Caco-2 (cell line): ENCODE measurements around the gene PTPRO. TPM values are rescaled to one million over a fixed set of nuclear protein-coding genes. Genes with fewer than 3 reads are reported as not detected.

ENCODE experiments used
- BruUV-seq: library from RNA; stranded (reverse); fragments of 400-500 nt; replicated peaks from 2 replicates; lab custom pipeline; 2021; lab: Mats Ljungman, UMichigan
- CTCF ChIA-PET: fragments of 300-600 bp; sonication (Branson Sonifier 250); formaldehyde crosslinking; loops from one replicate; lab custom pipeline; 2022; ENCODE audit warnings: antibody characterized with exemption; lab: Charles Lee
- POLR2A ChIA-PET: fragments of 300-600 bp; sonication (Branson Sonifier 250); formaldehyde crosslinking; loops from one replicate; lab custom pipeline; 2022; ENCODE audit warnings: antibody characterized with exemption; lab: Charles Lee
- DNase-seq, 2 experiments: peaks; one replicate each; pipeline versions ENCODE4 v3.0.0 to v3.0.0-alpha.2; 2020 to 2022
- H3K27me3 ChIP-seq: replicated peaks from 2 replicates; pipeline ENCODE4 v1.6.0; 2011; ENCODE audit warnings: low read length; ENCODE audit not compliant: control insufficient read depth, insufficient read depth
- H3K36me3 ChIP-seq: 2 replicates; pipeline ENCODE4 v1.5.1; 2011; ENCODE audit warnings: low read length; ENCODE audit not compliant: control insufficient read depth, insufficient read depth
- H3K4me1 ChIP-seq: fragments of 250-450 bp; sonication (Bioruptor Pico); 2 replicates; pipeline ENCODE4 v1.5.1; 2020; ENCODE audit warnings: mild to moderate bottlenecking
- H3K4me3 ChIP-seq: 2 replicates; pipeline ENCODE4 v1.5.1; 2011; ENCODE audit warnings: low read depth, mild to moderate bottlenecking, control low read depth, low read length
- H3K9me3 ChIP-seq: fragments of 250-450 bp; sonication (Bioruptor Pico); 2 replicates; pipeline ENCODE4 v1.5.1; 2020; ENCODE audit warnings: mild to moderate bottlenecking, moderate library complexity
- H3K27ac Mint-ChIP-seq: one replicate; pipeline ENCODE4 v1.8.0; 2022; ENCODE audit warnings: mixed read lengths; ENCODE audit not compliant: unreplicated experiment
- H3K27me3 Mint-ChIP-seq: one replicate; pipeline ENCODE4 v1.8.0; 2022; ENCODE audit warnings: mixed read lengths; ENCODE audit not compliant: insufficient read depth, unreplicated experiment
- H3K36me3 Mint-ChIP-seq: one replicate; pipeline ENCODE4 v1.8.0; 2022; ENCODE audit warnings: mild to moderate bottlenecking, mixed read lengths; ENCODE audit not compliant: insufficient read depth, unreplicated experiment
- H3K4me1 Mint-ChIP-seq: one replicate; pipeline ENCODE4 v1.8.0; 2022; ENCODE audit warnings: low read depth, mixed read lengths; ENCODE audit not compliant: unreplicated experiment
- H3K4me3 Mint-ChIP-seq: one replicate; pipeline ENCODE4 v1.8.0; 2022; ENCODE audit warnings: mild to moderate bottlenecking, moderate library complexity, mixed read lengths; ENCODE audit not compliant: unreplicated experiment
- H3K9me3 Mint-ChIP-seq: one replicate; pipeline ENCODE4 v1.8.0; 2022; ENCODE audit warnings: mixed read lengths; ENCODE audit not compliant: unreplicated experiment
- intact Hi-C: fragments of 100-400 bp; cut with micrococcal nuclease; formaldehyde crosslinking; loops from one replicate; pipeline ENCODE4 v1.10.0; 2022; ENCODE audit not compliant: unreplicated experiment
- total RNA-seq: library from RNA; stranded (reverse); gene quantifications from 2 replicates; pipeline ENCODE4 v1.2.3, GENCODE V29; 2022
- TF ChIP-seq, protein P1 (sequence below), 2 experiments: fragments of 200-600 bp in 1 of 2; IDR thresholded peaks; 1 replicate in 1 of 2; 2 replicates in 1 of 2; pipeline versions ENCODE4 v1.5.1 to v1.8.0; 2011 to 2022; ENCODE audit warnings: antibody characterized with exemption in 1 of 2, control low read depth in 1 of 2, inconsistent platforms in 1 of 2, low read depth in 1 of 2, low read length in 1 of 2, mild to moderate bottlenecking in 1 of 2, moderate library complexity in 1 of 2; ENCODE audit not compliant: insufficient read depth in 1 of 2, severe bottlenecking in 1 of 2, unreplicated experiment in 1 of 2

The PTPRO gene
- total RNA-seq, 1 experiment from 2014 or later = not detected

DNA sequence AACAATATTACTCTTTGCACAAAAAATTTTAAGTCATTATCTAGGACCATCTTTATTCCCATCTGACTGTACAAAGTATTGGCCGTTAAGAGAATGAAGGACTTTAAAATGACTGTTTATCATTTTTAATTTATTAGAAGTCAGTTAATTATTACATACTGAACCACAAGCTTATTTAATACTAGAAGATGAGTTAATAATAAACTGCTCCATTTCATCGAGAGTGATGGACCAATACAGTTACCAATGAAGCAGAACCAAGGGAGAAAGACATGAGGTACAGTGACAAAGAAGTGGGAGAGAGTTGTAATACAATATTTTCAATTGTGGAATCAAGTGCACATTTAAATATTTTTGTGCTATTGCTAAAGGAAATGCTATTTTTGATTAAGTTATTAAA, 83.3 kb downstream of the PTPRO start:
- H3K4me1 ChIP-seq = no peaks in the 10 kb centered on the region
- no peaks in the 10 kb centered on the region for H3K9me3 Mint-ChIP-seq
- H3K27me3 ChIP-seq = no peaks in the 10 kb centered on the region
- intact Hi-C loops = no loop called here
- TF ChIP-seq, protein P1, sequence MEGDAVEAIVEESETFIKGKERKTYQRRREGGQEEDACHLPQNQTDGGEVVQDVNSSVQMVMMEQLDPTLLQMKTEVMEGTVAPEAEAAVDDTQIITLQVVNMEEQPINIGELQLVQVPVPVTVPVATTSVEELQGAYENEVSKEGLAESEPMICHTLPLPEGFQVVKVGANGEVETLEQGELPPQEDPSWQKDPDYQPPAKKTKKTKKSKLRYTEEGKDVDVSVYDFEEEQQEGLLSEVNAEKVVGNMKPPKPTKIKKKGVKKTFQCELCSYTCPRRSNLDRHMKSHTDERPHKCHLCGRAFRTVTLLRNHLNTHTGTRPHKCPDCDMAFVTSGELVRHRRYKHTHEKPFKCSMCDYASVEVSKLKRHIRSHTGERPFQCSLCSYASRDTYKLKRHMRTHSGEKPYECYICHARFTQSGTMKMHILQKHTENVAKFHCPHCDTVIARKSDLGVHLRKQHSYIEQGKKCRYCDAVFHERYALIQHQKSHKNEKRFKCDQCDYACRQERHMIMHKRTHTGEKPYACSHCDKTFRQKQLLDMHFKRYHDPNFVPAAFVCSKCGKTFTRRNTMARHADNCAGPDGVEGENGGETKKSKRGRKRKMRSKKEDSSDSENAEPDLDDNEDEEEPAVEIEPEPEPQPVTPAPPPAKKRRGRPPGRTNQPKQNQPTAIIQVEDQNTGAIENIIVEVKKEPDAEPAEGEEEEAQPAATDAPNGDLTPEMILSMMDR (IDR thresholded peaks at IDR 0.05; ENCODE audit: insufficient read depth in 1 of 2, low read depth in 1 of 2, low read length in 1 of 2, severe bottlenecking in 1 of 2, unreplicated experiment in 1 of 2) = no peak
- POLR2A ChIA-PET = no interaction called here
- no peaks in the 10 kb centered on the region for H3K9me3 ChIP-seq
- DNase-seq = no peak
- no peaks in the 10 kb centered on the region for H3K4me1 Mint-ChIP-seq
- peaks cover 13% of the 10 kb centered on the region for H3K27me3 Mint-ChIP-seq
- no peak overlapping the region for H3K4me3 Mint-ChIP-seq
- CTCF ChIA-PET = no interaction called here
- no peaks in the 10 kb centered on the region for H3K36me3 Mint-ChIP-seq
- no peak overlapping the region for H3K27ac Mint-ChIP-seq
- BruUV-seq = no TSS peak
- no peaks in the 10 kb centered on the region for H3K36me3 ChIP-seq
- no peak overlapping the region for H3K4me3 ChIP-seq

- Mint-ChIP-seq H3K27ac (no peak overlapping the region), H3K27me3 (peaks cover 20% of the 10 kb centered on the region), H3K36me3 (no peaks in the 10 kb centered on the region), H3K9me3 (no peaks in the 10 kb centered on the region), H3K4me3 (no peak overlapping the region), H3K4me1 (no peaks in the 10 kb centered on the region)
- ChIA-PET POLR2A (no interaction called here), CTCF (no interaction called here)
- intact Hi-C loops = no loop called here
- no peak overlapping the region for H3K4me3 ChIP-seq
- BruUV-seq = no TSS peak
- H3K27me3 ChIP-seq = no peaks in the 10 kb centered on the region
- TF ChIP-seq, protein P1 (IDR thresholded peaks at IDR 0.05; ENCODE audit: insufficient read depth in 1 of 2, low read depth in 1 of 2, low read length in 1 of 2, severe bottlenecking in 1 of 2, unreplicated experiment in 1 of 2) = no peak
- H3K9me3 ChIP-seq = no peaks in the 10 kb centered on the region
- DNase-seq = no peak
- H3K36me3 ChIP-seq = no peaks in the 10 kb centered on the region
- no peaks in the 10 kb centered on the region for H3K4me1 ChIP-seq
These were observed 84.7 kb downstream of the PTPRO start for GRCh38 chr12:15407025-15407424.

- TF ChIP-seq, protein P1 (IDR thresholded peaks at IDR 0.05; ENCODE audit: insufficient read depth in 1 of 2, low read depth in 1 of 2, low read length in 1 of 2, severe bottlenecking in 1 of 2, unreplicated experiment in 1 of 2) = no peak
- ChIA-PET CTCF (no interaction called here), POLR2A (no interaction called here)
- Mint-ChIP-seq H3K4me3 (no peak overlapping the region), H3K9me3 (no peaks in the 10 kb centered on the region), H3K27ac (no peak overlapping the region), H3K36me3 (no peaks in the 10 kb centered on the region), H3K4me1 (no peaks in the 10 kb centered on the region), H3K27me3 (peaks cover 16% of the 10 kb centered on the region)
- Histone ChIP-seq H3K27me3 (no peaks in the 10 kb centered on the region), H3K36me3 (no peaks in the 10 kb centered on the region), H3K4me3 (no peak overlapping the region), H3K4me1 (no peaks in the 10 kb centered on the region), H3K9me3 (no peaks in the 10 kb centered on the region)
- BruUV-seq = no TSS peak
- DNase-seq = no peak
- intact Hi-C loops = no loop called here
These were observed 89.5 kb downstream of the PTPRO start for GRCh38 chr12:15411842-15412241.
